Measurements from ENCODE around the gene ARHGDIA.
A peak's percentile ranks its signal among the peaks of the same experiment; 100 is the strongest.

Gene ARHGDIA

DNA sequence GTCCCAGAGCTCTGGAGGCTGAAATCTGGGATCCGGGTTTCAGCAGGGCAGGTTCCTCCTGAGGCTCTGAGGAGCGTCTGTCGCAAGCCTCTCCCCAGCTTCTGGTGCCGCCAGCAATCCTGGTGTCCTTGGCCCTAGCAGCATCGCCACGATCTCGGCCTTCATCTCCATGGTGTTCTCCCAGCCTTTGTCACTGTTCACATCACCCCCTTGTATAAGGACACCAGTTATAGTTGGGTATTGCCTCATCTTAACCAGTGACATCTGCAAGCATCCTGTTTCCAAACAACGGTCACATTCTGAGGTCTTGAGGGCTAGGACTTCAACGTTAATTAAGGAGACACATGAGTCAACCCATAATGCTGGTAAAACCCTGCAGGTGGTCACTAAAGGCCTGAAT lies 33.5 kb downstream of the ARHGDIA start:
- no peaks in the 10 kb centered on the region for H3K27me3 Mint-ChIP-seq
- no peak overlapping the region for H3K27ac Mint-ChIP-seq
- no peaks in the 10 kb centered on the region for H3K9me3 Mint-ChIP-seq (ENCODE audit: low read depth)
- H3K4me1 Mint-ChIP-seq (ENCODE audit: low read depth) = peaks cover 3% of the 10 kb centered on the region
- H3K36me3 Mint-ChIP-seq = no peaks in the 10 kb centered on the region
- H3K4me3 Mint-ChIP-seq = no peak overlapping the region

DNA sequence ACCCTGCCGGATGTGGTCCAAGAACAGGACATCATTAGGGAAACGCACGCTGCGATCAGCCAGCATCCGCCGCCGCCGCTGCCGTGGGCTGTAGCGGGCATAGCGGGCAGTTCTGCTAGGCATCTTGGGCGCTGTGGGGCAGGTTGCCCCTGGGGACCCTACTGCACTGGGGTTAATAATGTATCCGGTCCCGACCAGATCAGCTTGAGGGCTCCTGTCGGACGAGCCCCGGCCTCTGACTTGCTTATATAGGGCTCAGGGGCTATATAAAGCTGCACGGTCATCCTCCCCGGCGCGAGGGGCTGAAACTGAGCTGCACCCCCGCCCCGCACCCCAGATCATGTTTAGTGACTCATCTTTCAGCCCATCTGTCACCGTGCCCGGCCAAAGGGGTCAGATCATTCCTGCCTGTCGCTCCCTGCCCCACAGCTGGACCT lies 36.3 kb downstream of the ARHGDIA start, which contains the start of gene PPP1R27:
TSS of gene PPP1R27 (minus strand) at position 220 of the 437 bp plus-strand sequence. CDS start at position 123, 97 bp downstream.
- Mint-ChIP-seq H3K27me3 (no peaks in the 10 kb centered on the region), H3K4me3 (peak within 1 kb of the TSS; percentile 87), H3K27ac (peak within 1 kb of the TSS; percentile 89), H3K4me1 (ENCODE audit: low read depth) (peaks cover 16% of the 10 kb centered on the region), H3K9me3 (ENCODE audit: low read depth) (no peaks in the 10 kb centered on the region), H3K36me3 (no peaks in the 10 kb centered on the region)

DNA sequence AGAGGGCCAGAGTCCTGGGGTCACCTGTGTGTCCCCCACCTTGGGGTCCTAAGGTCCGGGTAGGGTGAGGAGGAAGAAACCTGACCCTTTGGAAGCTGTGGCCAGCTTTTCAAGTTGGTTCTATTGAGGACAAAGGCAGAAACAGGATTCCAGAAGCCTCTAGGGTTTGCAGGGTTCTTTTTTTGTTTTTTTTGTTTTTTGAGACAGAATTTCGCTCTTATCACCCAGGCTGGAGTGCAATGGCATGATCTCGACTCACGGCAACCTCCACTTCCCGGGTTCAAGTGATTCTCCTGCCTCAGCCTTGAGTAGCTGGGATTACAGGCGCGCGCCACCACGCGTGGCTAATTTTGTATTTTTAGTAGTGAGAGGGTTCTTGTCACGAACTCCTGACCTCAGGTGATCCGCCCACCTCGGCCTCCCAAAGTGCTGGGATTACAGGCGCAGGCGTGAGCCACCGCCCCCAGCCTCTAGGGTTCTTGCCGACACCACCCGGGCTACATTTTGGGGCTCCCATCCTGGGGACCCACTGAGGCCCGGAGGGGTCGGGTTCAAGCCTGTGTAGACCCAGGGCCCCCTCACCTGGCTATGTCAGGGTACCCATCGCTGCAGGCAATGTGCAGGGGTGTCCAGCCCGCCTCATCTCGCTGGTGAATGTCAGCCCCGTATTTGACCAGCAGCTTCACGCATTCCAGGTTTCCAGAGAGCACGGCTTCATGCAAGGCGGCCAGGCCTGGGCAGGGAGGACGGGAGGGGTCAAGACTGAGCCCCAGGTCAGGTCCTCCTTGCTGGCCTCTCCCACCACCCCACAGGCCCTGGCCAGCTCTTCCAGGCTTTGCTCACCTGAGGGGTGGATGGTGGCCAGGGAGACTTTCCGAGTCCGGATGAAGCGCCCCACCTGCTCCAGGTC lies 37.0 kb downstream of the ARHGDIA start:
- Mint-ChIP-seq H3K36me3 (no peaks in the 10 kb centered on the region), H3K27me3 (no peaks in the 10 kb centered on the region), H3K9me3 (ENCODE audit: low read depth) (no peaks in the 10 kb centered on the region), H3K4me3 (peak overlapping the region; percentile 87), H3K27ac (peak overlapping the region; percentile 89), H3K4me1 (ENCODE audit: low read depth) (peaks cover 19% of the 10 kb centered on the region)

DNA sequence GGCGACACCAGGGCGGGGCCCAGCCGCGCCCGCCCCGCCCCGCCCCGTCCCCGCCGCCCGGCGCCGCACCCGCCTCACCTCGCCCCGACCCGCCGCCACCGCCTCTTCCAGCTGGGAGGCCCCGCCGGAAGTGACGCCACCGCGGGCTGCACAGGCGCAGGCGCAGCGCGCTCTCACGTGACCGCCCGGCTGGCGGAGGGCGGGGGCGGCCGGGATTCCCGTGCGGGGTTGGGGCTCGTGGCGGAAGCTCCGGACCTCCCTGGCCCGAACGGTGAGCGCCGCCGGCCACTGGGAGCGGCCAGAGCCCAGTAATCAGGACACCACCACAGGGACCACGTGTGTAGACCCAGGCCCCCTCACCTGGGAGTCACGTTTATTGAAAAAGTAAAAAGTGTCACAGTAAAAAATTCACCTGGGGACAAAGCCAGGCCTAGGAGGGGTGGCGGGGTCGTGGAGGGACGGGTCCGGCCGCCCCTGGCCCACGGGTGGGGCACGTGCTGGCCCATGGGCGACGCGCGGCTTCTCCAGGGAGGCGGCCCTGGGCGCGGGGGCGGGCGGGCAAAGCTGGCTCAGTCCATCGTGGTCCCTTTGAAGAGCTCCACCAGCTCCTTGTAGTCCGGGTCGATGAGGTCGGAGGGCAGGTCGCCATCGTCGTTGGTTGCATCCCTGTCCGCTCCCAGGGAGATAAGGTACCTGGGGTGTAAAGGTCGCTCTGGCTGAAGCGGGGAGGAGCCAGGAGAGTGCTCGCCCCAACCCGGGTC lies 37.8 kb downstream of the ARHGDIA start, which contains the start of gene MCRIP1:
TSS of gene MCRIP1 (minus strand) at position 132 of the 761 bp plus-strand sequence. CDS start 8,785 bp downstream, outside the sequence.
- H3K36me3 Mint-ChIP-seq = no peaks in the 10 kb centered on the region
- H3K27ac Mint-ChIP-seq = peak within 1 kb of the TSS; percentile 94
- peak within 1 kb of the TSS; percentile 96 for H3K4me3 Mint-ChIP-seq
- H3K9me3 Mint-ChIP-seq (ENCODE audit: low read depth) = no peaks in the 10 kb centered on the region
- peaks cover 19% of the 10 kb centered on the region for H3K4me1 Mint-ChIP-seq (ENCODE audit: low read depth)
- H3K27me3 Mint-ChIP-seq = no peaks in the 10 kb centered on the region

DNA sequence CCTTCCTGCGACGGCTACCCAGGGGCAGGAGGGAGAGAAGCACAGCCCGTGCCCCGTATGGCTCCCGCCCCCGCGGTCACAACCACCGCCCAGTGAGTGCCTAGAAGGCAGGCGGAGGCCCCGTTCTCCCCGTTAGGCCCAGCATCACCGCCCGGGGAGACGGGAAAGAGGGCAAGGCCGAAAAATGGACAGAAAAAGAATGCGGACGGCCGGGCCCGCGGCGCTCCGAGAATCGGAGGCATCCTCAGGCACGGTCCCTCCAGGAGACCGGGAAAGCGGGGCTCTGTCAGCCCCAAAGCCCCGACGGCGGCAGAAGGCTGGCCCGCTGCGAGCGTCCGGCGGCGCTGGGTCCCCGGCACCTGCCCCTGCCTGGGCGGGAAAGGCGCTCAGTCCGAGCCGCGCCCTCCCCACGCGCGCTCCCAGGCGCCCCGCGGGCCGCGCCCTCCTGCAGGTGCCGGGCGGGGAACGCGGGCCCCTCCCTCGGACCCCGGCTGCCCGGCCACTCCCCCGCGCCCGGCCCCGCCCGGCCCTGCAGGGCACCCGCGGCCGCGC lies 38.5 kb downstream of the ARHGDIA start:
- Mint-ChIP-seq H3K27me3 (no peaks in the 10 kb centered on the region), H3K4me1 (ENCODE audit: low read depth) (peaks cover 19% of the 10 kb centered on the region), H3K36me3 (no peaks in the 10 kb centered on the region), H3K27ac (peak overlapping the region; percentile 94), H3K9me3 (ENCODE audit: low read depth) (no peaks in the 10 kb centered on the region), H3K4me3 (peak overlapping the region; percentile 96)

DNA sequence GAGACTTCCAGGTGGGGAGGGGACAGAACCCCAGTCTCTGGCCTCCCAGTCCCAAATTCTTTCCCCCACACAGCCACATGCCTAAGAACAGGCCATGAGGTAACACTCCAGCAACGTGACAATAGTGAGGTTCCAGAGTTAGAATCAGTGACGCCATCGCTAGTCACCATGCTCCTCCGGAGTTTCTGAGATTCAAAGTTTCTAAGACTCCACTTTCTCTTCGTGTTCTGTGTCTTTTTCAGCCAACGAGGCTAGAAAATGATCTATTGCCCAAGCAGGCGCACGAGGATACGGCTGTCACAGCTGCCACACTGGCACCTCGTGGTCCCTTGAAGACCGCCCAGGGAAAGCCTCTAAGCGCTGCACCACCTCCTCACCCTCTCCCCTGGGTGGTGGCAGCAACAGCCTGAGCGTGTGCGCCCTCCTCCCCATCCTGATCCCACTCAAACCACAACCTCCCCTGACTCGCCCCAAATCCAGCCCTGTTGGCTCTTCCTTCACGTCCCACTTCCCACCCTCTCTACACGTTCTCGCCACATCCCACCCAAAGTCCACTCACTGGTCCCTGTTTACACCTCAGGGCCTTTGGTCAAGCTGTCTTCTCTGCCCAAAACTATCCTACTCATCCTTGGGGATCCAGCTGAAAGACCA lies 39.1 kb downstream of the ARHGDIA start:
- peak overlapping the region; percentile 94 for H3K27ac Mint-ChIP-seq
- H3K27me3 Mint-ChIP-seq = no peaks in the 10 kb centered on the region
- no peaks in the 10 kb centered on the region for H3K36me3 Mint-ChIP-seq
- H3K4me3 Mint-ChIP-seq = peak overlapping the region; percentile 96
- H3K4me1 Mint-ChIP-seq (ENCODE audit: low read depth) = peaks cover 19% of the 10 kb centered on the region
- no peaks in the 10 kb centered on the region for H3K9me3 Mint-ChIP-seq (ENCODE audit: low read depth)

DNA sequence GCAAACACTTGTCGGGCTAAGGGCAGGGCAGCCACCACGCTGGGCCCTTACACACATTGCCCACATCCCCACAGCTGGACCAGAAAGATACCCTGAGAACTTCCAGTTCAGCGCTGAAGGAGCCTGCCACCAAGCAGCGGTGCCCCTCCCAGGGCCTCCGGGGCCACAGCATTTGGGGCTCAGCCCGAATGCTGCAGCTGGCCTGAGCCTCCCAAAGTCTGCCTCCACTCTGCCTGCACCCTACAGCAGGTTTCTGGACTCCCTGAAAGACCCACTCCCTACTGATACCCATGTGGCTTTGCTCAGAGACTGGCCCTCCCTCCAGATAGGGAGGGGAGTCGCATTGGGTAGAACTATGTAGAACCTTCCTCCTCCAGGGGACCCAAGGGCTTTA lies 39.6 kb downstream of the ARHGDIA start:
- Mint-ChIP-seq H3K27me3 (no peaks in the 10 kb centered on the region), H3K9me3 (ENCODE audit: low read depth) (no peaks in the 10 kb centered on the region), H3K4me3 (peak overlapping the region; percentile 96), H3K36me3 (no peaks in the 10 kb centered on the region), H3K4me1 (ENCODE audit: low read depth) (peaks cover 19% of the 10 kb centered on the region), H3K27ac (peak overlapping the region; percentile 94)

DNA sequence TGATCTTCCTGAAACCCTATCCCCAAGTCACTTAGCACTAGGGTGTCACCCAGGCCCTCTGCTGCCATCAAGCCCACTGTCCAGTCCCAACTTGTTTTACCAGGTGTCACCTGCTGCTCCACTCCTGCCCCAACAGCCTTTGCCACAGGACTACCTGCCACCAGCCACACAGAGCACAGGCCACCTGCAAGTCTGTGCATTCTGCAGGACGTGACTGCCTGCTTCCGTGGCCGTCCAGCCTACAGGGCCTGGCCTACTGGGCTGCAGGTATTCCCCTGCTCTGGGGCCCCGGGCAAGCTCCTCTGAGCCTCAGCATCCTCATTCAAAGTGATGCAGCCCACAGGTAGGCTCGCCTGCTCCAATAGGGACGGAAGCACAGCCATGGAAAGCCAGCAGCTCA lies 41.3 kb downstream of the ARHGDIA start:
- H3K36me3 Mint-ChIP-seq = no peaks in the 10 kb centered on the region
- no peak overlapping the region for H3K27ac Mint-ChIP-seq
- no peaks in the 10 kb centered on the region for H3K27me3 Mint-ChIP-seq
- peaks cover 19% of the 10 kb centered on the region for H3K4me1 Mint-ChIP-seq (ENCODE audit: low read depth)
- no peaks in the 10 kb centered on the region for H3K9me3 Mint-ChIP-seq (ENCODE audit: low read depth)
- H3K4me3 Mint-ChIP-seq = peak overlapping the region; percentile 10

DNA sequence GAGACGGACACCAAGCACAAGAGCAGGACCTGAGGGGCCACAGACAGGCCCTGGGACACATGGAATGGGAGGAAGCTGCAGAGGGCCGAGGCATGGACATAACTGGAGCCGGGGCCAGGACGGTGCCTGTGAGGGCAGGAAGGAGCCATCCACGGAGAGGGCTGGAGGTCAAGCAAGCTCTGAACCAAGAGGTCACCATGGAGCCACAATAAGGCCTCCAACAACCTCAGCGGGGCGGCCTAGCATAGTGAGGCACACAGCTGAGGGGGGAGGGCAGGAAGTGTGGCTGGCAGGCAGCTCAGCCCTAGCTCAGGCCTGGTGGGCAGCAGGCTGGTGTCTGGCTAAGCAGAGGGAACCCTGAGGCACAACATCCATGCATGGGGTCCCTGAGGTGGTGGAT lies 42.5 kb downstream of the ARHGDIA start:
- no peaks in the 10 kb centered on the region for H3K9me3 Mint-ChIP-seq (ENCODE audit: low read depth)
- H3K27me3 Mint-ChIP-seq = no peaks in the 10 kb centered on the region
- H3K36me3 Mint-ChIP-seq = peaks cover under 1% of the 10 kb centered on the region
- no peak overlapping the region for H3K4me3 Mint-ChIP-seq
- peaks cover 17% of the 10 kb centered on the region for H3K4me1 Mint-ChIP-seq (ENCODE audit: low read depth)
- H3K27ac Mint-ChIP-seq = no peak overlapping the region

DNA sequence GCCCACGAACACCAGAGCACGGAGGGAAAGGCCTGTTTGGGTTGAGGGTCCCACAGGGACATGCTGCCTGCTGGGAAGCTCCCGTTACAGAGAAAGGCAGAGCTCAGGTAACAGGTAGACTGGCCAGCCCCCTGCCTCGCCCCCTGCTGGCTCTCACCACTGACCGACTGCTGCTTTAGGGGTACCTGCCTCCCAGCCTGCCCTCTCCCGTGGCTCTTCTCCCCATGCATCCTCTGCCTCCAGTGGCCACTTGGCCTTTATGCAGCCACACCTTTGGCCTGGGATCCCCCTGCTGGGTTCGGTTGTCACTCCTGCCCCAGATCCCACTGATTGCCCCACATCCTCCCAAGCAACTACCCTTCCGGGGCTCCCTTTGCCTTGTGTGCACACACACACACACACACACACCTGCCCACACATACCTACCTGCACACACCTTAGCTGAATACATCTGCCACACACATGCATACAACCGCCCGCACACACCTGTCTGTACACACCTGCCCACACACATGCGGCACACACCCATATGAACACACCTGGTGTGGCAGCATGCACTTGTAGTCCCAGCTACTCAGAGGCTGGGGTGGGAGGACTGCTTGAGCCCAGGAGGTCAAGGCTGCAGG lies 45.2 kb downstream of the ARHGDIA start:
- no peak overlapping the region for H3K27ac Mint-ChIP-seq
- no peak overlapping the region for H3K4me3 Mint-ChIP-seq
- H3K36me3 Mint-ChIP-seq = peaks cover 2% of the 10 kb centered on the region
- H3K9me3 Mint-ChIP-seq (ENCODE audit: low read depth) = no peaks in the 10 kb centered on the region
- H3K27me3 Mint-ChIP-seq = no peaks in the 10 kb centered on the region
- H3K4me1 Mint-ChIP-seq (ENCODE audit: low read depth) = peaks cover 2% of the 10 kb centered on the region

DNA sequence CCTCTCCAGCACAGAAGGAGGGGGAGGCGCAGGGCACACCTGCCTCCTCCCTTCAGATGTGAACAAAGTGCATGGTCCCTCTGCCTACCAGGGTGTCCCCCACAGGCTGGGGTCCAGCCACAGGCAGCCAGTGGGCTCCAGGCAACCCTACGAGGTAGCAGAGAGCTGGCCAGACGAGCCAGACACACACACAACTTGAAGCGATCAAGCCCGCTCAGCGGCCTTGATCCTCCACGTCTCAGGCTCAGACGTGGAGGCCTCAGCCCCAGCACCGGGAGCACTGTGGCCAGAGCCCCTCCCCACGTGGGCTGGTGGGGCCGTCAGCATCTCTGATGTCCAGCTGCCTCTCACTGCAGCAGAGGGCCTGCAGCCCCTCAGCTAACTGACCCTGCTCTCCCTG lies 46.5 kb downstream of the ARHGDIA start:
- peaks cover 2% of the 10 kb centered on the region for H3K36me3 Mint-ChIP-seq
- H3K27me3 Mint-ChIP-seq = no peaks in the 10 kb centered on the region
- no peak overlapping the region for H3K27ac Mint-ChIP-seq
- H3K4me3 Mint-ChIP-seq = no peak overlapping the region
- H3K4me1 Mint-ChIP-seq (ENCODE audit: low read depth) = peaks cover under 1% of the 10 kb centered on the region
- no peaks in the 10 kb centered on the region for H3K9me3 Mint-ChIP-seq (ENCODE audit: low read depth)

DNA sequence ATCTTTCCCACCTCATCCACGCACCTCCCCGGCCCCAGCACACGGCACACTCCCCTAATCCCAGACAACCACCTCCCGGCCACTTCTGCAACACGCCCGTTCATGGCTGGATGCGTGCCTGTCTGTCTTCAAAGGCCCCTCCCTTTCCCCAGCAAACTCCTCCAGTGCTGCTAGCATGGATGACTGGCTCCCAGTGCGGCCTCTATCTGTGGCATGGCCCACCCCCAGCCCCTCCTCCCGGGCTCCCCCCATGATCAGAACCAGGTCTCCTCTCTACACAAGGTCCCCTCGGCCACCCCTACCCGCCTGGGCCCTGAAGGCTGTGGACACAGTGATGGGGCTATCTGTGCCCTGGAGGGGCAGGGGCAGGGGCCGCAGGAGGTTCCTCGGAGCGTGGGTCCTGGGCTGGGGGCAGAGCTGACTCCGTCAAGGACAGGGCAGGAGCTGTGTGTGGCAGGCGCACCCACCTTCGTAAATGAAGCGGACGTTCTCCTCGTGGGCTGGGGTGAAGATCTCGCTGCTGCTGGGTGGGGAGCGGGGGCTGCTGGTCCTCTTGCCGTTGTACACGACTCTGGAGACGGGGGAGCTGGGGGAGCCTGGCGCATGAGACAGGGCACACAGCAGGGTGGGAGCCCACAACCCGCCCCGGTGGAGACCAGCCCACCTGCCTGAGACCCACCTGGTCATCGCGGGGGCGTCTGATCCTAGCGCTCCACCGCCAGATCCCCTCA lies 47.2 kb downstream of the ARHGDIA start:
- no peak overlapping the region for H3K4me3 Mint-ChIP-seq
- peaks cover 2% of the 10 kb centered on the region for H3K36me3 Mint-ChIP-seq
- H3K27me3 Mint-ChIP-seq = no peaks in the 10 kb centered on the region
- H3K4me1 Mint-ChIP-seq (ENCODE audit: low read depth) = no peaks in the 10 kb centered on the region
- no peak overlapping the region for H3K27ac Mint-ChIP-seq
- H3K9me3 Mint-ChIP-seq (ENCODE audit: low read depth) = no peaks in the 10 kb centered on the region

DNA sequence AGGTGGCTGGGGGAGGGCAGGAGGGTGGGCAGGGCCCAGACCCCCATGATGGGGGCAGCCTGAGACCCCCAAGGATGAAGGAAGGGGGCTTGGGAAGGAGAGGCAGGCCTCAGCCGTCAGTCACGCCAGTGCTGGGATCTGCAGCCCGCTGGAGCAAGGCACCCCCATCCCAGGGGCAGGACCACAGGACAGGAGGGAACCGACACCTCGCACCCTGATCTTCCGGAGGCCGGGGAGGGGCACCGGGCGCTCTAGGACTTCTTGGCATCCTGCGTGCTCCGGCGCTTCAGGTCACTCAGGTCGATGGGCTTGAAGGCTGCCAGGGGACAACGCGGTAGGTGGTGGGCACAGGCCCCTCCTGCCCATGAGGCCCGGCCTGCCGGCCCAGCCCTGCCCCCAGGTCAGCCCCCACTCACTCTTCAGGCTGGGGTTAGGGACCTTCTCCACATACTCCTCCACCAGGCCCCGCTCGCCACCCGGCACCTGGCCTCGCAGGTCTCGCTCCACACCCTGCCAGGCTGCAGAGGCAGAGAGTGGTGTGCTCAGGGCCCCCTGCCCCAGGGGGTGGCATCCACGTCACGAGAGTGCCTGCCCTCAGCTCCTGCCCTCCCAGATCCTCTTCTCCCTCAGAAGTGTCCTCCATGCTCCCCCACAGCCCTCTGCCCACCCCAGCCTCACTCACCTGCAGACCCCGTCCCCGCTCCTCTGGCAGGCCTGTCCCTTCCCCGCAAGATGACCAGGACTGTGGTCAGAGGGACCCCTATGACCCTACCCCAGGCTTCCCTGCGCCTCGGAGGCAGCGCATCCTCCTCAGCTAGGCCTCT lies 47.9 kb downstream of the ARHGDIA start:
- H3K4me3 Mint-ChIP-seq = no peak overlapping the region
- peaks cover 2% of the 10 kb centered on the region for H3K36me3 Mint-ChIP-seq
- H3K27me3 Mint-ChIP-seq = peaks cover 2% of the 10 kb centered on the region
- H3K27ac Mint-ChIP-seq = no peak overlapping the region
- no peaks in the 10 kb centered on the region for H3K9me3 Mint-ChIP-seq (ENCODE audit: low read depth)
- H3K4me1 Mint-ChIP-seq (ENCODE audit: low read depth) = no peaks in the 10 kb centered on the region
